Small intestine (tissue), 7 donors: ENCODE results near the gene IGFALS. TPM values are rescaled to one million over a fixed set of nuclear protein-coding genes. Genes with fewer than 3 reads are reported as not detected.

Experiments used
- DNase-seq, 2 donors: peaks; one replicate each; pipeline versions ENCODE4 v3.0.0 to v3.0.0-alpha.2; 2013
- FAIRE-seq: peaks from 2 replicates; lab custom pipeline; 2012; peaks lifted over from hg19 to GRCh38; lab: Jason Lieb, UNC
- H3K27ac ChIP-seq, 3 donors: one replicate each; pipeline ENCODE4 v1.5.1; 2013; ENCODE audit warnings: low read length in 2 of 3, mild to moderate bottlenecking in 2 of 3, control low read depth in 1 of 3, inconsistent platforms in 1 of 3, low read depth in 1 of 3, moderate library complexity in 1 of 3
- H3K27me3 ChIP-seq, 3 donors: one replicate each; pipeline ENCODE4 v1.6.1; 2013; ENCODE audit warnings: low read length in 3 of 3, inconsistent platforms in 1 of 3; ENCODE audit not compliant: control insufficient read depth in 3 of 3, insufficient read depth in 3 of 3
- H3K36me3 ChIP-seq, 3 donors: one replicate each; pipeline ENCODE4 v1.6.1; 2013; ENCODE audit warnings: low read length in 3 of 3, inconsistent platforms in 1 of 3, low read depth in 1 of 3, mild to moderate bottlenecking in 1 of 3, moderate library complexity in 1 of 3; ENCODE audit not compliant: control insufficient read depth in 3 of 3, insufficient read depth in 2 of 3
- H3K4me1 ChIP-seq, 3 donors: one replicate each; pipeline ENCODE4 v1.6.1; 2013; ENCODE audit warnings: low read length in 2 of 3, inconsistent platforms in 1 of 3, low read depth in 1 of 3, mild to moderate bottlenecking in 1 of 3, moderate library complexity in 1 of 3; ENCODE audit not compliant: control insufficient read depth in 3 of 3, insufficient read depth in 2 of 3
- H3K4me3 ChIP-seq, 3 donors: one replicate each; pipeline ENCODE4 v1.5.1; 2013; ENCODE audit warnings: low read length in 3 of 3, control low read depth in 1 of 3, inconsistent platforms in 1 of 3, low read depth in 1 of 3, mild to moderate bottlenecking in 1 of 3, moderate library complexity in 1 of 3
- H3K9me3 ChIP-seq, 2 donors: one replicate each; pipeline ENCODE4 v1.6.1; 2013; ENCODE audit warnings: low read depth in 1 of 2, low read length in 1 of 2; ENCODE audit not compliant: control insufficient read depth in 2 of 2, insufficient read depth in 1 of 2
- WGBS, 3 donors: extraction: QIAGEN DNeasy Blood & Tissue Kit; methylation state at CpG; one replicate each; pipeline ENCODE4 v1.1.7; 2013; 5-methylcytosine and 5-hydroxymethylcytosine counted together
- polyA plus RNA-seq, 4 donors: library from polyadenylated mRNA; stranded (reverse) in 3 of 4; unstranded in 1 of 4; fragments of 200-250 nt in 3 of 4; fragments of 120-200 nt in 1 of 4; gene quantifications; one replicate each; pipeline versions ENCODE4 v1.2.1 to v1.2.3, GENCODE V29; 2013
- donor health status: healthy with polysubstance abuse.
- donor health status: control.
- donor health status: control.
- donor health status: Bipolar disorder and iron deficiency.
- donor health status: healthy.

The IGFALS gene
- polyA plus RNA-seq, 4 donors: 0.16 to 17.0 (median 0.38) TPM

GRCh38 chr16:1778200-1779179, 15.0 kb downstream of the IGFALS start:
- DNase-seq (peak in 1 of 2 donors; percentile 44), FAIRE-seq (no peak)
- H3K9me3 ChIP-seq: no peaks in the 10 kb centered on the region
- H3K27ac ChIP-seq: no peak overlapping the region
- H3K27me3 ChIP-seq: no peaks in the 10 kb centered on the region
- 75 to 80% (median 79%) methylated on average over 34 of the region's 34 CpGs for WGBS, 3 donors
- peaks cover 3 to 33% (median 10%) of the 10 kb centered on the region in 3 donors for H3K4me1 ChIP-seq
- H3K36me3 ChIP-seq: peaks cover 4 to 74% (median 5%) of the 10 kb centered on the region in 3 donors
- H3K4me3 ChIP-seq: no peak overlapping the region

GRCh38 chr16:1777375-1778199, 15.9 kb downstream of the IGFALS start:
- no peaks in the 10 kb centered on the region for H3K27me3 ChIP-seq
- H3K9me3 ChIP-seq: no peaks in the 10 kb centered on the region
- peaks cover 4 to 74% (median 5%) of the 10 kb centered on the region in 3 donors for H3K36me3 ChIP-seq
- H3K4me1 ChIP-seq: peaks cover 3 to 33% (median 10%) of the 10 kb centered on the region in 3 donors
- FAIRE-seq: no peak
- no peak overlapping the region for H3K27ac ChIP-seq
- no peak overlapping the region for H3K4me3 ChIP-seq
- no peak for DNase-seq
- 77 to 79% (median 78%) methylated on average over 33 to 36 of the region's 36 CpGs for WGBS, 3 donors

DNA sequence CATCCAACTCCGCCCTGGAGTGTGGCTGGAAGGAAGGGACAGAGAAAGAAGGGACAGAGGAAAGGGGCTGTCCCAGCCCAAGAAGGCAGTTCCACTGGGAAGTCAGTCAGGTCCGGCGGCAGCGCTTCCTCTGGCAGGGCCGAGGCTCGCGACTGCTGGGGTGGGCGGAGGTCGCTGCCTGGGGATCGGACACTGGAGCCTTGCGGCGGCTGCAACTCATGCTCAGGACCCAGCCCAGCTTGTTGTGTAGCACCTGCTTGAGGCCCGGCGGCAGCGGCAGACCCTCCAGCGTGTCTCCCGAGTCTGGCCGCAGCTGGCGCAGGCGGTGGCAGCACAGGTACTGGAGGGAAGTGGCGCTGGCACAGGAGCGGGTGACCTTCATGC, 16.5 kb downstream of the IGFALS start:
- H3K27me3 ChIP-seq: no peaks in the 10 kb centered on the region
- no peak for DNase-seq
- FAIRE-seq: no peak
- peaks cover 3 to 33% (median 10%) of the 10 kb centered on the region in 3 donors for H3K4me1 ChIP-seq
- no peak overlapping the region for H3K4me3 ChIP-seq
- 90 to 93% (median 93%) methylated on average over 18 to 22 of the region's 22 CpGs for WGBS, 3 donors
- H3K36me3 ChIP-seq: peaks cover 4 to 78% (median 5%) of the 10 kb centered on the region in 3 donors
- H3K9me3 ChIP-seq: no peaks in the 10 kb centered on the region
- H3K27ac ChIP-seq: no peak overlapping the region

DNA sequence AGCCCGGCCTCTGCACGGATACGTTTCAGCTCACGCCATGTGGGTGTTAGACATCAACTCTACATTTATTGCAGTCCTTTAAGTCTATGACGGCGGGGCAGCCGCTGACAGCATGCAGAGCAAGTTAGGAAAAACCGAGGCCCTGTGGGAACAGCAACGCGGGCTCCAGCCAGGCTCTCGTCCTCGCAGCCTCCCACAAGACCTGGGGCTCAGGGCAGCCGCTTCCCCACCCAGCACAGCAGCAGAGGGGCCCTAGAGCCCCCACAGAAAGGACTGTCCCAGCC, 16.9 kb downstream of the IGFALS start:
- 83 to 87% (median 84%) methylated on average over 13 of the region's 13 CpGs for WGBS, 3 donors
- peaks cover 3 to 33% (median 10%) of the 10 kb centered on the region in 3 donors for H3K4me1 ChIP-seq
- peaks cover 4 to 81% (median 5%) of the 10 kb centered on the region in 3 donors for H3K36me3 ChIP-seq
- H3K27me3 ChIP-seq: no peaks in the 10 kb centered on the region
- H3K9me3 ChIP-seq: no peaks in the 10 kb centered on the region
- no peak overlapping the region for H3K4me3 ChIP-seq
- DNase-seq (no peak), FAIRE-seq (no peak)
- no peak overlapping the region for H3K27ac ChIP-seq

DNA sequence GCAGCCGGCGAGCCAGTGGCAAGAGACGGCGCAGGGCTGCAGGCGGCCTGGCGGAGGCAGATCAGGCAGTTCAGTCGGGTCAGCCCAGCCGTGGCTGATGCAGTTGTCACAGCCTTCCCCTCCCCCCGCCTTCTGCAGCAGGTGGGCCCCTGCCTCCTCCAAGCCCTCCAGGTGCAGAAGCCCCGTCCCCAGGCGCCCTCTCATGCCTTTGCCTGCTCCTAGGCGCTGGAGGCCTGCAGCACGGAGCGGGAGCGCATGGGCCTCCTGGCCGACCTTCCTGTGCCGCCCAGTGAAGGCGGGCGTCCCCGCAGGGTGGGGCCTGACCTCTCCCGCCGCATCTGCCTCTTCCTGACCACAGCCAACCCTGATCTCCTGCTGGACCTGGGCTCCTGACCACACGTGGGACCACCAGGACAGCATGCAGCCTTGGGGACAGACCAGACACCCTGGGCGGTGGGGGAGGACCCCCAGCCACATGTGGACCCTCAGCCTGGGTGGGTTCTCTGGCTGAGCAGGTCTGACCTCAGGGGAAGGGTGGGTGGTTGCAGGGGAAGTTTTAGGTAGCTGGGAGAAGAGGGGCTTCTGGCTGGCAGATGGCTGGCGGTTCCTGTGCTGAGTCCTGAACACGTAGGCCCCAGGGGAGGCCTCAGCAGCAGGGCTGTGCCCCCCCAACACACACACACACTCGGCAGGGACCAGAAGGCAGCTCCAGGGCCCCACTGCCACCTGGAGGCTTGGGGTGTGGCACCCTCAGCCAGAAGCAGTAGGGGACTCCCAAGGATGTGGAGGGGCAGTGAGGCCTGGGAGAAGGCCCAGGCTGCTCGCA, 17.4 kb downstream of the IGFALS start:
- Histone ChIP-seq H3K4me3 (no peak overlapping the region), H3K27me3 (no peaks in the 10 kb centered on the region), H3K9me3 (no peaks in the 10 kb centered on the region), H3K36me3 (peaks cover 4 to 77% (median 5%) of the 10 kb centered on the region in 3 donors), H3K27ac (no peak overlapping the region), H3K4me1 (peaks cover 2 to 28% (median 7%) of the 10 kb centered on the region in 3 donors)
- no peak for FAIRE-seq
- 82 to 83% (median 82%) methylated on average over 26 to 28 of the region's 28 CpGs for WGBS, 3 donors
- DNase-seq: no peak

GRCh38 chr16:1775006-1775845, 18.3 kb downstream of the IGFALS start:
- no peak for FAIRE-seq
- no peak for DNase-seq
- Histone ChIP-seq H3K4me1 (peaks cover 0 to 28% (median 7%) of the 10 kb centered on the region in 3 donors), H3K36me3 (peaks cover 4 to 72% (median 5%) of the 10 kb centered on the region in 3 donors), H3K4me3 (no peak overlapping the region), H3K9me3 (no peaks in the 10 kb centered on the region), H3K27ac (no peak overlapping the region), H3K27me3 (no peaks in the 10 kb centered on the region)
- 92 to 94% (median 93%) methylated on average over 29 to 30 of the region's 30 CpGs for WGBS, 3 donors

DNA sequence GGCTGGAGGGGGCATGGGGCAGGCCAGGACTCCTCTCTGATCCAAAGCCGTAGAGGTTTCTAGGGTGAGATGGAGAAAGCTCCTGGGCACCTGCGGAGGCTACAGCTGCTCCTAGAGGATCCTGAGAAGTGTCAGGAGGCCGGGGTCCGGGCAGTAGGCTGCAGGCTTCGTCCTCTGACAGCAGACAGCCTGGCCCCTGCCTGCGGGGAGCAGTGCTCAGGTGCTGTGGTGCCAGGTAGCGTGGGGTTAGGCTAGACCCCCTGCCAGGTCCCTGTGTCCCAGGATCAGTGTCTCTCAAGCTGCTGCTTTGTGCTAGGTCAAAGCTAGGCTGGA, 19.1 kb downstream of the IGFALS start:
- Histone ChIP-seq H3K36me3 (peaks cover 4 to 72% (median 5%) of the 10 kb centered on the region in 3 donors), H3K4me3 (peak overlapping the region in 2 of 3 donors; percentile 89 to 93), H3K27ac (no peak overlapping the region), H3K4me1 (peaks cover 0 to 25% (median 7%) of the 10 kb centered on the region in 3 donors), H3K27me3 (no peaks in the 10 kb centered on the region), H3K9me3 (no peaks in the 10 kb centered on the region)
- DNase-seq (no peak), FAIRE-seq (no peak)
- 71 to 87% (median 86%) methylated on average over 7 of the region's 7 CpGs for WGBS, 3 donors
